Measurements from ENCODE around the gene GMCL2. TPM values are rescaled to one million over a fixed set of nuclear protein-coding genes. Genes with fewer than 3 reads are reported as not detected.

Gene GMCL2
- total and polyA plus RNA-seq, 12 donors, result not detected

- intact Hi-C loops (cut with DNase I), result no loop called here
- TF ChIP-seq CTCF (IDR thresholded peaks at IDR 0.05), result peak in 1 of 9 donors; percentile 11
- Histone ChIP-seq H3K4me3 (no peak overlapping the region), H3K4me1 (peaks cover 13 to 47% (median 31%) of the 10 kb centered on the region in 9 donors), H3K27ac (peak overlapping the region in 1 of 10 donors; percentile 44), H3K27me3 (no peaks in the 10 kb centered on the region), H3K36me3 (peaks cover 4 to 82% (median 60%) of the 10 kb centered on the region in 9 donors), H3K9me3 (no peaks in the 10 kb centered on the region)
- no peak for ATAC-seq
- DNase-seq, result no peak
- 62 to 78% methylated on average over 5 of the region's 5 CpGs for WGBS, 2 donors
Observed at GRCh38 chr5:178208540-178209227, 21.5 kb upstream of the GMCL2 start.

- DNase-seq (no peak), ATAC-seq (no peak)
- Histone ChIP-seq H3K4me1 (peaks cover 13 to 39% (median 30%) of the 10 kb centered on the region in 9 donors), H3K4me3 (no peak overlapping the region), H3K27ac (peak overlapping the region in 1 of 10 donors; percentile 44), H3K36me3 (peaks cover 3 to 75% (median 53%) of the 10 kb centered on the region in 9 donors), H3K27me3 (no peaks in the 10 kb centered on the region), H3K9me3 (no peaks in the 10 kb centered on the region)
- WGBS, 2 donors, result 92 to 100% methylated on average over 1 of the region's 1 CpG
- intact Hi-C loops (cut with DNase I), result no loop called here
- no peak for TF ChIP-seq CTCF (IDR thresholded peaks at IDR 0.05)
Observed at GRCh38 chr5:178207917-178208280, 20.7 kb upstream of the GMCL2 start.

- intact Hi-C loops (cut with DNase I), result no loop called here
- WGBS, 2 donors, result 69 to 70% methylated on average over 5 of the region's 5 CpGs
- Histone ChIP-seq H3K9me3 (no peaks in the 10 kb centered on the region), H3K27ac (peak overlapping the region in 2 of 10 donors; percentile 96 to 97), H3K36me3 (peaks cover 0 to 69% (median 48%) of the 10 kb centered on the region in 9 donors), H3K4me1 (peaks cover 13 to 38% (median 30%) of the 10 kb centered on the region in 9 donors), H3K27me3 (no peaks in the 10 kb centered on the region), H3K4me3 (peak overlapping the region in 1 of 10 donors; percentile 5)
- no peak for TF ChIP-seq CTCF (IDR thresholded peaks at IDR 0.05)
- DNase-seq, result peak in 1 of 2 donors; percentile 39
- peak in 1 of 8 donors; percentile 3 for ATAC-seq
Observed at GRCh38 chr5:178207183-178207916, 20.2 kb upstream of the GMCL2 start.

GRCh38 chr5:178206166-178207101 is 19.3 kb upstream of the GMCL2 start:
- H3K4me3 ChIP-seq, result peak overlapping the region in 8 of 10 donors; percentile 70 to 96 (median 81)
- TF ChIP-seq CTCF (IDR thresholded peaks at IDR 0.05), result no peak
- no peak for DNase-seq
- no peaks in the 10 kb centered on the region for H3K27me3 ChIP-seq
- H3K36me3 ChIP-seq, result peaks cover 0 to 60% (median 38%) of the 10 kb centered on the region in 9 donors
- H3K4me1 ChIP-seq, result peaks cover 13 to 40% (median 30%) of the 10 kb centered on the region in 9 donors
- 55 to 57% methylated on average over 12 of the region's 12 CpGs for WGBS, 2 donors
- peak overlapping the region in 6 of 10 donors; percentile 88 to 98 (median 96) for H3K27ac ChIP-seq
- ATAC-seq, result no peak
- no peaks in the 10 kb centered on the region for H3K9me3 ChIP-seq
- intact Hi-C loops (cut with DNase I), result no loop called here
